Measurements from ENCODE around the gene WDTC1.

The WDTC1 gene

GRCh38 chr1:27322569-27323240, 88.3 kb downstream of the WDTC1 start:
- peaks cover 9 to 17% of the 10 kb centered on the region in 2 donors for H3K36me3 ChIP-seq (ENCODE audit: control insufficient read depth in 1 of 2, insufficient read depth in 2 of 2, low read length in 2 of 2)

GRCh38 chr1:27325286-27325685, 90.9 kb downstream of the WDTC1 start:
- Histone ChIP-seq H3K4me1 (ENCODE audit: control insufficient read depth in 1 of 2, insufficient read depth in 2 of 2, low read length in 2 of 2) (peaks cover 7 to 47% of the 10 kb centered on the region in 2 donors), H3K9me3 (ENCODE audit: control insufficient read depth in 1 of 2, low read length in 2 of 2) (no peaks in the 10 kb centered on the region), H3K36me3 (ENCODE audit: control insufficient read depth in 1 of 2, insufficient read depth in 2 of 2, low read length in 2 of 2) (peaks cover 10 to 29% of the 10 kb centered on the region in 2 donors), H3K27me3 (ENCODE audit: low read depth, low read length) (no peaks in the 10 kb centered on the region), H3K4me3 (ENCODE audit: low read depth in 1 of 2, low read length in 2 of 2) (no peak overlapping the region), H3K27ac (ENCODE audit: low read length) (no peak overlapping the region)

More at GRCh38 chr1:27322569-27323240, 88.3 kb downstream of the WDTC1 start:
- Histone ChIP-seq H3K4me1 (ENCODE audit: control insufficient read depth in 1 of 2, insufficient read depth in 2 of 2, low read length in 2 of 2) (peaks cover 7 to 37% of the 10 kb centered on the region in 2 donors), H3K9me3 (ENCODE audit: control insufficient read depth in 1 of 2, low read length in 2 of 2) (no peaks in the 10 kb centered on the region), H3K27me3 (ENCODE audit: low read depth, low read length) (no peaks in the 10 kb centered on the region), H3K4me3 (ENCODE audit: low read depth in 1 of 2, low read length in 2 of 2) (peak overlapping the region; percentile 100), H3K27ac (ENCODE audit: low read length) (peak overlapping the region; percentile 97)

DNA sequence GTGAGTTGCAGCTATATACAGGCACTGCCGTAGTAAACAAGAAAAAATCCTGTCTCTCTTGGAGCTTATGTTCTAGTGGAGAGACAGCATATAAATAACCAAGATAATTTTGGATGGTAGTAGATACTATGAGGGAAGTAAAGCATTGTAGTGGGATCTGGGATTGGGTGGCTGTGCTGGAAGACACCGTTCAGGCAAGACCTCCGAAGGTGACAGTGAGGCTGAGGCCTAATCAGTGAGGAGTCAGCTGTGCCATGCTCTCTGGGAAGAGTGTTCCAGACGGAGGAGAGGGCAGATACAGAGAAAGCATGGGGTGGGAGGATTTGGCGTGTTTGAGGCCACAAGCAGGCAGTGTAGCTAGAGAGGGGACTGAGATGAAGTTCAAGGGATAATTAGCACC, 93.5 kb downstream of the WDTC1 start:
- Histone ChIP-seq H3K4me3 (ENCODE audit: low read depth in 1 of 2, low read length in 2 of 2) (no peak overlapping the region), H3K27me3 (ENCODE audit: low read depth, low read length) (no peaks in the 10 kb centered on the region), H3K9me3 (ENCODE audit: control insufficient read depth in 1 of 2, low read length in 2 of 2) (no peaks in the 10 kb centered on the region), H3K4me1 (ENCODE audit: control insufficient read depth in 1 of 2, insufficient read depth in 2 of 2, low read length in 2 of 2) (peaks cover 3 to 41% of the 10 kb centered on the region in 2 donors), H3K27ac (ENCODE audit: low read length) (no peak overlapping the region), H3K36me3 (ENCODE audit: control insufficient read depth in 1 of 2, insufficient read depth in 2 of 2, low read length in 2 of 2) (peaks cover 21 to 54% of the 10 kb centered on the region in 2 donors)

GRCh38 chr1:27330786-27331185, 96.4 kb downstream of the WDTC1 start:
- Histone ChIP-seq H3K4me3 (ENCODE audit: low read depth in 1 of 2, low read length in 2 of 2) (no peak overlapping the region), H3K4me1 (ENCODE audit: control insufficient read depth in 1 of 2, insufficient read depth in 2 of 2, low read length in 2 of 2) (peaks cover 0 to 25% of the 10 kb centered on the region in 2 donors), H3K9me3 (ENCODE audit: control insufficient read depth in 1 of 2, low read length in 2 of 2) (no peaks in the 10 kb centered on the region), H3K27ac (ENCODE audit: low read length) (no peak overlapping the region), H3K27me3 (ENCODE audit: low read depth, low read length) (no peaks in the 10 kb centered on the region), H3K36me3 (ENCODE audit: control insufficient read depth in 1 of 2, insufficient read depth in 2 of 2, low read length in 2 of 2) (peaks cover 31 to 70% of the 10 kb centered on the region in 2 donors)

DNA sequence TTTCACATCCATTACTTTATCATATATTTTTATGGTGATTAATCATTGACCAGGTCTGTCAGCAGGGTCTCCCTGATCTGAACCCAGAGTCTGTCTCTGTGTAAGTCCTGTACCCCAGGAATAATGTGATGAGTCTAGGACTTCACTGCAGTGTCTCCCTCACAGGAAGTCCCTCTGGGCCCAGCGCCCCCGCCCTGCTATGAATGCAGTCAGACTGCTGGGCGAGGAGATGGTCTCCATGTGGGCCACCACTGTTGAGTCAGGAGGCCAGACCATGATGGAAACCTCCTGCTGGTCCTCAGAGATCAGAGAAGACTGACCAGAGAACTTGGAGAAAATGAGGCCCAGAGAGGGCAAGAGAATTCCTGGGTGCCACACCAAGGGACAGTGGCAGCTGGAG, 97.0 kb downstream of the WDTC1 start:
- H3K27me3 ChIP-seq (ENCODE audit: low read depth, low read length): no peaks in the 10 kb centered on the region
- peaks cover 31 to 73% of the 10 kb centered on the region in 2 donors for H3K36me3 ChIP-seq (ENCODE audit: control insufficient read depth in 1 of 2, insufficient read depth in 2 of 2, low read length in 2 of 2)
- H3K9me3 ChIP-seq (ENCODE audit: control insufficient read depth in 1 of 2, low read length in 2 of 2): no peaks in the 10 kb centered on the region
- H3K4me3 ChIP-seq (ENCODE audit: low read depth in 1 of 2, low read length in 2 of 2): no peak overlapping the region
- H3K4me1 ChIP-seq (ENCODE audit: control insufficient read depth in 1 of 2, insufficient read depth in 2 of 2, low read length in 2 of 2): peaks cover 0 to 20% of the 10 kb centered on the region in 2 donors
- no peak overlapping the region for H3K27ac ChIP-seq (ENCODE audit: low read length)

- no peaks in the 10 kb centered on the region for H3K27me3 ChIP-seq (ENCODE audit: low read depth, low read length)
- H3K9me3 ChIP-seq (ENCODE audit: control insufficient read depth in 1 of 2, low read length in 2 of 2): no peaks in the 10 kb centered on the region
- H3K4me3 ChIP-seq (ENCODE audit: low read depth in 1 of 2, low read length in 2 of 2): no peak overlapping the region
- no peak overlapping the region for H3K27ac ChIP-seq (ENCODE audit: low read length)
- H3K36me3 ChIP-seq (ENCODE audit: control insufficient read depth in 1 of 2, insufficient read depth in 2 of 2, low read length in 2 of 2): peaks cover 27 to 78% of the 10 kb centered on the region in 2 donors
- H3K4me1 ChIP-seq (ENCODE audit: control insufficient read depth in 1 of 2, insufficient read depth in 2 of 2, low read length in 2 of 2): peaks cover 0 to 15% of the 10 kb centered on the region in 2 donors
Measured at GRCh38 chr1:27331922-27332321, 97.5 kb downstream of the WDTC1 start.

DNA sequence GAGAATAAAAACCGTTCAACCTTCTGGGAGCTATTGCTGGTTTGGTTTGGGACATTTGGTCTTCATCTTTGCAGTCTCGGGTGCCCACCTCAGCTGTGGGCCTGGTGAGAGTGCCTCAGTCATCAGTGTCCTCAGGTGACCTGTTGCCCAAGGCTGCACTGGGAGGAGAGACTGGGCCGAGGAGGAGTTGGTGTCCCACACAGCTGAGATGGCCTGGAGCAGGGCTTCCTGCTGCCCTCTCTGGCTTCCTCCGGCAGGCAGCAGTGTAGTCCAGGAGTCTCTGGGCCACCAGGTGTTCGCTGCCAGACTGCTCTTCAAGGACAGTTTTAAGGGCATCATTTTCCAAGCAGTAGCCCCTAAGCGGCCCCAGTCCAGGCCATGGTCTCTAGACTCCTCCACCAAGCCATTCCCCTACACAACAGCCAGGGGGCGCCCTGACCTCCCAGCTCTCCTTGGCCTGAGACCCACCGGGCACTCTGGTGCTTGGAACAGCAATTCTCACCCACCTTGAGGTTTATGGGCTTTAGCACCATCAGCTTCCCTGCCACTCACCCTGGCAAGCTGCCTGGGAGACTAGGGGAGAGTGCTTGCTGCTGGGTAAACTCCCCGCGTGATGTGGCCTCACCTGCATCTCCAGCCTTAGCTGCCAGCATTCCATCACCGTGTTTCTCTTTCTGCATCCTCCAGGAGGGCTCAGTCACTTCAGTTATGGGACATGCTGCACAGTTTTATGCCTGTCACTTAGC, 98.3 kb downstream of the WDTC1 start:
- Histone ChIP-seq H3K36me3 (ENCODE audit: control insufficient read depth in 1 of 2, insufficient read depth in 2 of 2, low read length in 2 of 2) (peaks cover 25 to 80% of the 10 kb centered on the region in 2 donors), H3K4me1 (ENCODE audit: control insufficient read depth in 1 of 2, insufficient read depth in 2 of 2, low read length in 2 of 2) (peaks cover 0 to 13% of the 10 kb centered on the region in 2 donors), H3K4me3 (ENCODE audit: low read depth in 1 of 2, low read length in 2 of 2) (no peak overlapping the region), H3K9me3 (ENCODE audit: control insufficient read depth in 1 of 2, low read length in 2 of 2) (no peaks in the 10 kb centered on the region), H3K27me3 (ENCODE audit: low read depth, low read length) (no peaks in the 10 kb centered on the region), H3K27ac (ENCODE audit: low read length) (no peak overlapping the region)

DNA sequence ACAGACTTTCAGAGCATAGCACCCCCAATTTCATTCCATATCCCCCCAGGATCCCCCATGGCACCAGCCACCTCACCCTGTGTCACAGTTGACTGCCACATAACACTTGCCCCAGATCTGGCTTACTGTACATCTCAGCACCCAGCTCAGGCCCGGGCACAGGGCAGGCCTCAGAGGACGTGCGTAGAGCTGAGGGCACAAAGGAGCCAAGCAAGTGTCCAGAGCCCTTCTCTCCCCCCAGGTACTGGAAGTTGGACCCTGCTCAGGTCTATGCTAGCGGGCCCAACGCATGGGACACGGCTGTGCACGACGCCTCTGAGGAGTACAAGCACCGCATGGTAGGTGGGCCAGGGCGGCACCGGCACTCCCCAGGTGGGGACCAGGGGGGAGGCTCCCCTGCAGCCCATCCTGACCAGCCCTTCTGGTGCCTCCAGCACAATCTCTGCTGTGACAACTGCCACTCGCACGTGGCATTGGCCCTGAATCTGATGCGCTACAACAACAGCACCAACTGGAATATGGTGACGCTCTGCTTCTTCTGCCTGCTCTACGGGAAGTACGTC, 99.4 kb downstream of the WDTC1 start:
- H3K27me3 ChIP-seq (ENCODE audit: low read depth, low read length): no peaks in the 10 kb centered on the region
- peaks cover 0 to 3% of the 10 kb centered on the region in 2 donors for H3K4me1 ChIP-seq (ENCODE audit: control insufficient read depth in 1 of 2, insufficient read depth in 2 of 2, low read length in 2 of 2)
- peaks cover 25 to 72% of the 10 kb centered on the region in 2 donors for H3K36me3 ChIP-seq (ENCODE audit: control insufficient read depth in 1 of 2, insufficient read depth in 2 of 2, low read length in 2 of 2)
- no peaks in the 10 kb centered on the region for H3K9me3 ChIP-seq (ENCODE audit: control insufficient read depth in 1 of 2, low read length in 2 of 2)
- H3K27ac ChIP-seq (ENCODE audit: low read length): no peak overlapping the region
- no peak overlapping the region for H3K4me3 ChIP-seq (ENCODE audit: low read depth in 1 of 2, low read length in 2 of 2)

DNA sequence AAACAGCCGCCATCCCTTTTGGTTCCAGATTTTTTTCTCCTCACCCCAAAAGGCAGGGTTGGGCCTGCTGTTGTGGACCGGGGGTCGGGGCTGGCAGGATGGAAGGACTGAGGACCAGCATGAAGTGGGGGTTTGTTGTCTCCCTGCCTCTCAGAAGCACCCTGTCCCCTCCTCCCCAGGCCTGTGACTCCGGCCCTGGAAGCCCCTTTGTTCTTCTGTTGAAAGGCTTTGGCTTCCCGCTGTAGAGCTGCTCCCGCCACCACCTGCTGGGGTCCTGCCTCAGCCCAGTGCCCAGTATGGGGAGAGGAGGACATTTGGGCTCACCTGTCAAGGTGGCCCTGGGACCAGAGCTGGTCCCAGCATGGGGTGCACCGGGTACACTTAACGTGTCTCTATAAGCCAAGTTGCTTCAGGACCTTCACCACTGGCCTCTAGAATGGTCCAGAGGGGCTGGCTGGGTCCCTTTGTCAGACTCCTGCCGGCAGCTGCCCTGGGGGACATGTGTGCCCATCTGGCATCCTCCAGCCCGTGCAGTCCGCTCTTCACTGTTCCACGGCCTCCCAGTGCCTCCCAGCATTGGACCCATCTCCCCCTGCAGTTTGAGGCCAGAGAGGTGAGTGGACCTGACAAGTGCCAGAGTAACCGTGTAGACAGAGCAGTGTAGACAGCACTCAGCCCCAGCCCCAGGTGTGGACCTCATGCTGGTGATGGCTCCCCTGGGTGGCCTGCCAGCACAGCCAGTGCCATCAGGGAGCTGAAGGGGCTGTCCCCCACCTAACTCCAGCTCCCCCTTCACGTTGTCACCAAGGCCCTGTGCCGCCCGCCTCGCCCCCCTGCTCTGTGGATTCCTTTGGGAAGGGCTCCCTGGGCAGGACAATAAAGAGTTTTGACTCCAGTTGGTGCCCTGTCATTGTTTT, 101.3 kb downstream of the WDTC1 start:
- Histone ChIP-seq H3K9me3 (ENCODE audit: control insufficient read depth in 1 of 2, low read length in 2 of 2) (no peaks in the 10 kb centered on the region), H3K4me1 (ENCODE audit: control insufficient read depth in 1 of 2, insufficient read depth in 2 of 2, low read length in 2 of 2) (peaks cover 0 to 3% of the 10 kb centered on the region in 2 donors), H3K27ac (ENCODE audit: low read length) (no peak overlapping the region), H3K36me3 (ENCODE audit: control insufficient read depth in 1 of 2, insufficient read depth in 2 of 2, low read length in 2 of 2) (peaks cover 21 to 68% of the 10 kb centered on the region in 2 donors), H3K27me3 (ENCODE audit: low read depth, low read length) (no peaks in the 10 kb centered on the region), H3K4me3 (ENCODE audit: low read depth in 1 of 2, low read length in 2 of 2) (no peak overlapping the region)

DNA sequence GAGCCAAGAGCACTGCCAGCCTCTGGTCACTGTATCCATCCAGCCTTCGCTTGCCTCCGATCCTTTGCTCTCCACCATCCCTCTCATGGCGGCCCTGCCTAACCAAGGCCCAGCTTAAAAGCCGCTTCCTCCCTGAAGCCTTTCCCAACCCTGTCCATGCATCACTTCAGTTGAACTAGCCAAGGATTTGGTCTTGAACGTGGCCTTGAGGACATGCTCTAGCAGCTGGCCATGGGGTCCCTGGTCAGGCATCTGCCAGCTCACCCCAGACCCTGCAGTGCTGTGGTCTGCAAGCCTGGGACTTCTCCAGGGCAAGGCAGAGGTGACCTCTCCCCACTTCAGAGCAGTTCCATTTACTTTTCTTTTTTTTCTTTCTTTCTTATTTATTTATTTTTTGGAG, 102.3 kb downstream of the WDTC1 start:
- Histone ChIP-seq H3K27ac (ENCODE audit: low read length) (no peak overlapping the region), H3K36me3 (ENCODE audit: control insufficient read depth in 1 of 2, insufficient read depth in 2 of 2, low read length in 2 of 2) (peaks cover 13 to 58% of the 10 kb centered on the region in 2 donors), H3K9me3 (ENCODE audit: control insufficient read depth in 1 of 2, low read length in 2 of 2) (no peaks in the 10 kb centered on the region), H3K27me3 (ENCODE audit: low read depth, low read length) (no peaks in the 10 kb centered on the region), H3K4me1 (ENCODE audit: control insufficient read depth in 1 of 2, insufficient read depth in 2 of 2, low read length in 2 of 2) (peaks cover 0 to 3% of the 10 kb centered on the region in 2 donors), H3K4me3 (ENCODE audit: low read depth in 1 of 2, low read length in 2 of 2) (no peak overlapping the region)
